GDM1 (cell line): Measurements from ENCODE around the gene SIGMAR1.
"Not testable (repeated sequence)": the region's sequence is repeated elsewhere in the genome, so short reads cannot be mapped to it uniquely, and the experiment has no call there.

Source experiments
- DNase-seq: peaks from one replicate; lab custom pipeline; 2025; lab: John Stamatoyannopoulos, UW

The SIGMAR1 gene

GRCh38 chr9:34654323-34655051 lies 16.9 kb upstream of the SIGMAR1 start:
- no peak for DNase-seq

GRCh38 chr9:34653151-34654072 lies 15.8 kb upstream of the SIGMAR1 start:
- DNase-seq = no peak

GRCh38 chr9:34652602-34653000 lies 15.0 kb upstream of the SIGMAR1 start:
- DNase-seq = no peak

GRCh38 chr9:34651876-34652601 lies 14.5 kb upstream of the SIGMAR1 start, which contains the start of gene IL11RA:
Gene IL11RA (plus strand): TSS chr9:34652185. CDS start chr9:34655218, 3,033 bp downstream.
- no peak for DNase-seq

GRCh38 chr9:34651321-34651720 lies 13.7 kb upstream of the SIGMAR1 start:
- no peak for DNase-seq

GRCh38 chr9:34650816-34651215 lies 13.2 kb upstream of the SIGMAR1 start:
- no peak for DNase-seq

- no peak for DNase-seq
Measured at GRCh38 chr9:34648673-34649072, 11.1 kb upstream of the SIGMAR1 start.

- DNase-seq = no peak
Measured at GRCh38 chr9:34647651-34648050, 10.1 kb upstream of the SIGMAR1 start.

GRCh38 chr9:34647084-34647403 lies 9.5 kb upstream of the SIGMAR1 start:
- DNase-seq = no peak

- peak; percentile 82 for DNase-seq
Measured at GRCh38 chr9:34646211-34647083, 8.9 kb upstream of the SIGMAR1 start, which contains the start of gene GALT. Gene GALT (plus strand): TSS chr9:34646675. CDS start chr9:34646705, 30 bp downstream.

- no peak for DNase-seq
Measured at GRCh38 chr9:34644766-34645314, 7.3 kb upstream of the SIGMAR1 start.

GRCh38 chr9:34642679-34643078 lies 5.1 kb upstream of the SIGMAR1 start:
- DNase-seq = no peak

- not testable (repeated sequence) for DNase-seq
Measured at GRCh38 chr9:34639322-34639721, 1.7 kb upstream of the SIGMAR1 start.

- DNase-seq = no peak
Measured at GRCh38 chr9:34638138-34638445, 505 bp upstream of the SIGMAR1 start.

GRCh38 chr9:34636791-34637355 lies 714 bp downstream of the SIGMAR1 start:
- no peak for DNase-seq

- no peak for DNase-seq
Measured at GRCh38 chr9:34635556-34635955, 2.0 kb downstream of the SIGMAR1 start.

- no peak for DNase-seq
Measured at GRCh38 chr9:34634551-34635248, 2.9 kb downstream of the SIGMAR1 start.

- peak; percentile 39 for DNase-seq
Measured at GRCh38 chr9:34633851-34634550, 3.6 kb downstream of the SIGMAR1 start.

GRCh38 chr9:34633166-34633565 lies 4.4 kb downstream of the SIGMAR1 start:
- no peak for DNase-seq
